ENCODE data around the gene CSNK2A1.

Gene CSNK2A1

DNA sequence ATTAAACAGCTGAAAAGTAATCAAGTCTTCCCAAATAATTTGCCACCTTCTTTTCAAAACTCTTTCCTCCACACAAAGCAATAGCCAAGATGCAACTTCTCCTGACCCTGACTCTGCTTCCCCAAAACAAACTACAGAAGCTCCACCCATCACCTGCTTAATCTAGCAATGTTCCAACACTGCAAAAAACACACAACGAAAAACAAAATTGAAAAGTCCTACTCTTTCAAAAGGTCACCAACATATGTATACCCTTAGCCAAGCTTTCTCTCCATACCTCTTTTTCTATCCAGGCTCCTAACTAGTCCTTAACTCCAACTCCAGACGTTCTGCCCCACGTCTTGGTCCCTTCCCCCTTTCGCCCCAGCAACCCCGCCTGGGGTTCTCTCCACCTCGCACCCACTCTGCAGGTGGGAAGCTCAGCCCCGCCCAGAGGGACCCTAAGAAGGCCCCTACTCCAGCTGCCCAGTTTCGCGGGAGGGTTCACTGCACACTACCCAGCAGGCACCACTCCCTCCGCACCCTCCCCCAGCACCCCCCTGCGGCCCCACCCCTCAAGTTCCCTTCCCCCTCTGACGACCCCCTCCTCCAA is 717 bp downstream of the CSNK2A1 start:
- peak; percentile 39 for DNase-seq
- Mint-ChIP-seq H3K4me3 (peak overlapping the region; percentile 90), H3K36me3 (ENCODE audit: low read depth) (peaks cover 49% of the 10 kb centered on the region), H3K4me1 (peaks cover 25% of the 10 kb centered on the region), H3K27ac (peak overlapping the region; percentile 44), H3K9me3 (peaks cover 50% of the 10 kb centered on the region), H3K27me3 (ENCODE audit: low read depth, poor library complexity) (peaks cover 23% of the 10 kb centered on the region)
- TF ChIP-seq, protein P1, sequence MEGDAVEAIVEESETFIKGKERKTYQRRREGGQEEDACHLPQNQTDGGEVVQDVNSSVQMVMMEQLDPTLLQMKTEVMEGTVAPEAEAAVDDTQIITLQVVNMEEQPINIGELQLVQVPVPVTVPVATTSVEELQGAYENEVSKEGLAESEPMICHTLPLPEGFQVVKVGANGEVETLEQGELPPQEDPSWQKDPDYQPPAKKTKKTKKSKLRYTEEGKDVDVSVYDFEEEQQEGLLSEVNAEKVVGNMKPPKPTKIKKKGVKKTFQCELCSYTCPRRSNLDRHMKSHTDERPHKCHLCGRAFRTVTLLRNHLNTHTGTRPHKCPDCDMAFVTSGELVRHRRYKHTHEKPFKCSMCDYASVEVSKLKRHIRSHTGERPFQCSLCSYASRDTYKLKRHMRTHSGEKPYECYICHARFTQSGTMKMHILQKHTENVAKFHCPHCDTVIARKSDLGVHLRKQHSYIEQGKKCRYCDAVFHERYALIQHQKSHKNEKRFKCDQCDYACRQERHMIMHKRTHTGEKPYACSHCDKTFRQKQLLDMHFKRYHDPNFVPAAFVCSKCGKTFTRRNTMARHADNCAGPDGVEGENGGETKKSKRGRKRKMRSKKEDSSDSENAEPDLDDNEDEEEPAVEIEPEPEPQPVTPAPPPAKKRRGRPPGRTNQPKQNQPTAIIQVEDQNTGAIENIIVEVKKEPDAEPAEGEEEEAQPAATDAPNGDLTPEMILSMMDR (IDR thresholded peaks at IDR 0.05), result no peak

- TF ChIP-seq, protein P1 (IDR thresholded peaks at IDR 0.05), result no peak
- H3K4me1 Mint-ChIP-seq, result peaks cover 46% of the 10 kb centered on the region
- no peak overlapping the region for H3K27ac Mint-ChIP-seq
- H3K9me3 Mint-ChIP-seq, result peaks cover 50% of the 10 kb centered on the region
- H3K27me3 Mint-ChIP-seq (ENCODE audit: low read depth, poor library complexity), result peaks cover 7% of the 10 kb centered on the region
- H3K4me3 Mint-ChIP-seq, result no peak overlapping the region
- H3K36me3 Mint-ChIP-seq (ENCODE audit: low read depth), result peaks cover 55% of the 10 kb centered on the region
- no peak for DNase-seq
These were observed 3.0 kb downstream of the CSNK2A1 start for GRCh38 chr20:540391-541201.

GRCh38 chr20:539848-540247 is 3.7 kb downstream of the CSNK2A1 start:
- H3K4me1 Mint-ChIP-seq, result peaks cover 47% of the 10 kb centered on the region
- H3K27ac Mint-ChIP-seq, result no peak overlapping the region
- DNase-seq, result no peak

GRCh38 chr20:539191-539590 is 4.4 kb downstream of the CSNK2A1 start:
- Mint-ChIP-seq H3K9me3 (peaks cover 44% of the 10 kb centered on the region), H3K4me1 (peaks cover 41% of the 10 kb centered on the region), H3K4me3 (no peak overlapping the region), H3K27me3 (ENCODE audit: low read depth, poor library complexity) (no peaks in the 10 kb centered on the region), H3K36me3 (ENCODE audit: low read depth) (peaks cover 55% of the 10 kb centered on the region), H3K27ac (no peak overlapping the region)
- TF ChIP-seq, protein P1 (IDR thresholded peaks at IDR 0.05), result no peak
- DNase-seq, result no peak

More at GRCh38 chr20:539848-540247, 3.7 kb downstream of the CSNK2A1 start:
- TF ChIP-seq, protein P1 (IDR thresholded peaks at IDR 0.05), result no peak
- peaks cover 3% of the 10 kb centered on the region for H3K27me3 Mint-ChIP-seq (ENCODE audit: low read depth, poor library complexity)
- H3K36me3 Mint-ChIP-seq (ENCODE audit: low read depth), result peaks cover 55% of the 10 kb centered on the region
- H3K4me3 Mint-ChIP-seq, result no peak overlapping the region
- H3K9me3 Mint-ChIP-seq, result peaks cover 50% of the 10 kb centered on the region

DNA sequence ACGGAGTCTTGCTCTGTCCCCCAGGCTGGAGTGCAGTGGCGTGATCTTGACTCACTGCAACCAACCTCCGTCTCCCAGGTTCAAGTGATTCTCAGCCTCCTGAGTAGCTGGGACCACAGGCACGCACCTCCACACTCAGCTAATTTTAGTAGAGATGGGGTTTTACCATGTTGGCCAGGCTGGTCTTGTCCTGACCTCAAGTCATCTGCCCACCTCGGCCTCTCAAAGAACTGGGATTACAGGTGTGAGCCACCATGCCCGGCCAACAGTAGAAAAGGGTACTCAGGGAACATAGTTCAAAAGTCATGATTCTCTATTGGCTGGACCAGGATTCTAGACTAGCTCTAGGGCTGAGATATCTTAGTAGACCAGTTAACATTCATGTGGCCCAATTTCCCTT is 5.6 kb downstream of the CSNK2A1 start:
- H3K9me3 Mint-ChIP-seq, result peaks cover 42% of the 10 kb centered on the region
- peak overlapping the region; percentile 64 for H3K27ac Mint-ChIP-seq
- peaks cover 35% of the 10 kb centered on the region for H3K4me1 Mint-ChIP-seq
- TF ChIP-seq, protein P1 (IDR thresholded peaks at IDR 0.05), result no peak
- DNase-seq, result no peak
- H3K4me3 Mint-ChIP-seq, result no peak overlapping the region
- peaks cover 64% of the 10 kb centered on the region for H3K36me3 Mint-ChIP-seq (ENCODE audit: low read depth)
- no peaks in the 10 kb centered on the region for H3K27me3 Mint-ChIP-seq (ENCODE audit: low read depth, poor library complexity)
